Kidney (tissue), 14 donors: ENCODE data around the gene LRCOL1. TPM values are rescaled to one million over a fixed set of nuclear protein-coding genes. Genes with fewer than 3 reads are reported as not detected.

Experiments
- DNase-seq, 5 donors: peaks; one replicate each; pipeline ENCODE4 v3.0.0-alpha.2; 2013 to 2020
- FAIRE-seq: peaks from 2 replicates; lab custom pipeline; 2012; peaks lifted over from hg19 to GRCh38; lab: Jason Lieb, UNC
- H3K27ac ChIP-seq, 2 donors: one replicate each; pipeline ENCODE4 v1.7.0; 2013; ENCODE audit warnings: low read depth in 2 of 2, low read length in 2 of 2, inconsistent platforms in 1 of 2
- H3K27me3 ChIP-seq: one replicate; pipeline ENCODE4 v1.7.1; 2013; ENCODE audit warnings: low read length, inconsistent platforms; ENCODE audit not compliant: control insufficient read depth, insufficient read depth
- H3K36me3 ChIP-seq, 3 donors: one replicate each; pipeline versions ENCODE4 v1.7.0 to v1.7.1; 2013; ENCODE audit warnings: low read length in 3 of 3, control low read depth in 1 of 3, inconsistent platforms in 1 of 3; ENCODE audit not compliant: insufficient read depth in 3 of 3, control insufficient read depth in 2 of 3
- H3K4me1 ChIP-seq, 3 donors: one replicate each; pipeline versions ENCODE4 v1.7.0 to v1.7.1; 2013; ENCODE audit warnings: low read length in 3 of 3, inconsistent platforms in 1 of 3, low read depth in 1 of 3; ENCODE audit not compliant: control insufficient read depth in 2 of 3, insufficient read depth in 2 of 3
- H3K4me3 ChIP-seq, 3 donors: one replicate each; pipeline versions ENCODE4 v1.7.0 to v1.8.1; 2013; ENCODE audit warnings: low read length in 3 of 3, control low read depth in 1 of 3, inconsistent platforms in 1 of 3
- H3K9ac ChIP-seq, 3 donors: one replicate each; pipeline versions ENCODE4 v1.7.0 to v1.7.1; 2013; ENCODE audit warnings: low read length in 3 of 3, control low read depth in 1 of 3, inconsistent platforms in 1 of 3
- H3K9me3 ChIP-seq, 3 donors: one replicate each; pipeline versions ENCODE4 v1.7.0 to v1.7.1; 2013; ENCODE audit warnings: low read length in 3 of 3, control low read depth in 1 of 3, inconsistent platforms in 1 of 3; ENCODE audit not compliant: control insufficient read depth in 2 of 3, insufficient read depth in 1 of 3
- CTCF ChIP-seq: IDR thresholded peaks from 3 replicates; pipeline ENCODE4 v1.5.1; 2012; ENCODE audit warnings: mild to moderate bottlenecking, moderate library complexity, borderline replicate concordance; ENCODE audit not compliant: insufficient read depth; ENCODE audit errors: extremely low read depth
- intact Hi-C: fragments of 100-400 bp; cut with DNase I; formaldehyde crosslinking; loops from one replicate; pipeline ENCODE4 v1.11.1; 2022
- polyA plus RNA-seq: library from polyadenylated mRNA; stranded (reverse); fragments of 350-450 nt; fragmentation: Illumina TruSeq; extraction: RNeasy Lipid Tissue Mini Kit (QIAGEN cat#74804); gene quantifications from one replicate; pipeline ENCODE4 v1.2.3, GENCODE V29; 2014; ENCODE audit warnings: low read depth, low replicate concordance; ENCODE audit not compliant: insufficient read depth
- total RNA-seq: library from RNA; stranded (reverse); fragmentation: NEBNext Ultra II Directional; extraction: Animal tissue kit (Norgen Biotek cat#: 25700); gene quantifications from one replicate; pipeline ENCODE4 v1.2.1, GENCODE V29; 2021
- donor health status: control.
- donor health status: control.
- donor health status: control.
- donor health status: control.
- donor health status: control.
- donor health status: DM: yes; HTN: yes; CAD: no.
- donor health status: Normal renal cell carcinoma (clear cell type).

Gene LRCOL1
- total and polyA plus RNA-seq, 2 donors from 2014 or later = 1.0 to 1.8 TPM

GRCh38 chr12:132574271-132574996 lies 35.9 kb downstream of the LRCOL1 start:
- FAIRE-seq = no peak
- H3K4me3 ChIP-seq = no peak overlapping the region
- no peak for DNase-seq
- TF ChIP-seq CTCF = no peak
- H3K4me1 ChIP-seq = no peaks in the 10 kb centered on the region
- no peak overlapping the region for H3K9ac ChIP-seq
- no peaks in the 10 kb centered on the region for H3K9me3 ChIP-seq
- intact Hi-C loops = no loop called here
- no peak overlapping the region for H3K27ac ChIP-seq
- no peaks in the 10 kb centered on the region for H3K27me3 ChIP-seq
- peaks cover 4 to 11% (median 4%) of the 10 kb centered on the region in 3 donors for H3K36me3 ChIP-seq

GRCh38 chr12:132572801-132573760 lies 37.3 kb downstream of the LRCOL1 start:
- H3K9ac ChIP-seq = no peak overlapping the region
- no peak for TF ChIP-seq CTCF
- FAIRE-seq = no peak
- no peak overlapping the region for H3K27ac ChIP-seq
- no peak for DNase-seq
- peaks cover 4 to 5% (median 4%) of the 10 kb centered on the region in 3 donors for H3K36me3 ChIP-seq
- intact Hi-C loops = no loop called here
- H3K27me3 ChIP-seq = no peaks in the 10 kb centered on the region
- no peaks in the 10 kb centered on the region for H3K9me3 ChIP-seq
- H3K4me3 ChIP-seq = no peak overlapping the region
- H3K4me1 ChIP-seq = no peaks in the 10 kb centered on the region

- no peak overlapping the region for H3K9ac ChIP-seq
- no peak overlapping the region for H3K27ac ChIP-seq
- TF ChIP-seq CTCF = no peak
- no peaks in the 10 kb centered on the region for H3K36me3 ChIP-seq
- no peak overlapping the region for H3K4me3 ChIP-seq
- H3K9me3 ChIP-seq = no peaks in the 10 kb centered on the region
- intact Hi-C loops = no loop called here
- DNase-seq = peak in 1 of 5 donors; percentile 35
- H3K27me3 ChIP-seq = no peaks in the 10 kb centered on the region
- H3K4me1 ChIP-seq = no peaks in the 10 kb centered on the region
- FAIRE-seq = no peak
Measured at GRCh38 chr12:132572106-132572505, 38.3 kb downstream of the LRCOL1 start.
